ENCODE data around the gene CRTC1. TPM values are rescaled to one million over a fixed set of nuclear protein-coding genes. Genes with fewer than 3 reads are reported as not detected.

The CRTC1 gene
- total and polyA plus RNA-seq, 2 of the 13 experiments (the other 11 are each of a cell fraction or from before 2014, with no cell fraction given): 2.0 to 2.7 TPM

DNA sequence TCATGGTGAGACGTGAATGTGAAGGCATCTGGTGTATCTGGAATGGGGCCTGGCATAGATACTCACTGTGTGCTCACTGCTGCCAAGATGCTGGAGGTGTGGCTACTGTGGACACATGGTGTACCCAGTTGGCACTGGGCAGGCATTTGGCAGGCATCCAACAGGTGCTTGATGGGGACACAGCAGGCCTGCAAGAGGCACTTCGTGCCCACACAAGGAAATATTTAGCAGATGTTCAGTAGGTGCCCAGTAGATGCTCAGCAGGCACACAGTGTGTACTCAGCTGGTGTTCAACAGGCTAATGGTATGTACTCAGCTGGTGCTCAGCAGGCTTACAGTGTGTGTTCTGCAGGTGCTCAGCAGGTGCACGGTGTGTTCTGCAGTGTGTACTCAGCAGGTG, 14.2 kb downstream of the CRTC1 start:
- WGBS (ENCODE audit: low lambda C conversion rate): 100% methylated on average over 1 of the region's 3 CpGs
- in situ Hi-C loops (cut with HindIII; ENCODE audit: extremely low pct_ligation_motif_present, low pct_unique_long_range_greater_than_20kb) (no loop called here), intact Hi-C loops (cut with micrococcal nuclease; ENCODE audit: unreplicated experiment) (no loop called here)
- ATAC-seq (no peak), DNase-seq (ENCODE audit: low spot score) (no peak), FAIRE-seq (no peak)
- Histone ChIP-seq H3K9me3 (ENCODE audit: low read length) (no peaks in the 10 kb centered on the region), H3K4me2 (ENCODE audit: low read depth, low read length) (no peak overlapping the region), H3K4me3 (replicated peaks in 1 of 3; ENCODE audit: insufficient read depth in 1 of 3, low read depth in 2 of 3, low read length in 3 of 3) (no peak overlapping the region), H3K4me1 (ENCODE audit: insufficient read depth, low read length) (no peaks in the 10 kb centered on the region), H3K27ac (ENCODE audit: extremely low read length, insufficient read depth, low read length) (no peak overlapping the region), H4K20me1 (ENCODE audit: insufficient read depth, low read length) (peaks cover 11% of the 10 kb centered on the region; the same call in 1 of the 2 replicates), H3K36me3 (replicated peaks in 1 of 2; ENCODE audit: control insufficient read depth in 1 of 2, insufficient read depth in 2 of 2, low read length in 2 of 2) (no peaks in the 10 kb centered on the region; a peak in 1 of 5 replicates), H3K9ac (ENCODE audit: insufficient read depth, low read depth, low read length) (no peak overlapping the region), H2AFZ (ENCODE audit: low read length) (no peak overlapping the region), H3K27me3 (ENCODE audit: control insufficient read depth in 1 of 2, insufficient read depth in 2 of 2, low read length in 2 of 2) (no peaks in the 10 kb centered on the region), H3K79me2 (ENCODE audit: insufficient read depth, low read length) (peaks cover 23% of the 10 kb centered on the region)
- ChIA-PET POLR2A (no interaction called here), CTCF (ENCODE audit: low intra/inter-chr PET ratio, low total read pairs) (no interaction called here)
- BruUV-seq (replicated peaks): no TSS peak
- TF ChIP-seq ZKSCAN1 (IDR thresholded peaks at IDR 0.05; ENCODE audit: low read length) (no peak), ZNF337 (CRISPR knock-in tag; IDR thresholded peaks at IDR 0.05; ENCODE audit: borderline replicate concordance, low read depth) (no peak), TARDBP (CRISPR knock-in tag; IDR thresholded peaks at IDR 0.05) (no peak), U2AF2 (IDR thresholded peaks at IDR 0.05; ENCODE audit: low read depth, low read length) (no peak), RFX5 (IDR thresholded peaks at IDR 0.05; ENCODE audit: low read depth, low read length) (no peak), ETV6 (CRISPR knock-in tag; conservative IDR thresholded peaks at IDR 0.05) (no peak), ESRRA (CRISPR knock-in tag; IDR thresholded peaks at IDR 0.05; ENCODE audit: low read depth) (no peak), ZNF713 (CRISPR knock-in tag; IDR thresholded peaks at IDR 0.05) (no peak), SMAD3 (CRISPR knock-in tag; IDR thresholded peaks at IDR 0.05) (no peak), ZNF282 (IDR thresholded peaks at IDR 0.05; ENCODE audit: partially characterized antibody) (no peak), TCF7 (IDR thresholded peaks at IDR 0.05; ENCODE audit: low read depth) (no peak), SAFB2 (CRISPR knock-in tag; IDR thresholded peaks at IDR 0.05; ENCODE audit: borderline replicate concordance, low read depth) (no peak), ZBTB7A (CRISPR knock-in tag; IDR thresholded peaks at IDR 0.05) (no peak)

All from HepG2 (cell line).